HEK293T (cell line): ENCODE data around the gene MITD1.

Experiments used
- CTCF ChIA-PET: fragments of 350-600 bp; formaldehyde crosslinking; extraction: SDS; loops from one replicate; lab custom pipeline; 2021; ENCODE audit warnings: antibody characterized with exemption, inconsistent platforms; lab: Yijun Ruan, JAX
- POLR2A ChIA-PET: fragments of 350-600 bp; formaldehyde crosslinking; extraction: SDS; loops from one replicate; lab custom pipeline; 2020; ENCODE audit warnings: antibody characterized with exemption, inconsistent platforms; lab: Yijun Ruan, JAX
- DNase-seq: peaks from one replicate; pipeline ENCODE4 v3.0.0; 2012; ENCODE audit warnings: mixed read lengths; ENCODE audit errors: extremely low spot score
- ARNT ChIP-seq: fragments of 450-650 bp; IDR thresholded peaks from 2 replicates; pipeline ENCODE4 v1.6.1; 2017; ENCODE audit warnings: mild to moderate bottlenecking
- BHLHE40 ChIP-seq: fragments of 450-650 bp; IDR thresholded peaks from 2 replicates; pipeline ENCODE4 v1.6.1; 2016; ENCODE audit warnings: mild to moderate bottlenecking, moderate library complexity, borderline replicate concordance
- CTBP1 ChIP-seq: fragments of 450-650 bp; IDR thresholded peaks from 2 replicates; pipeline ENCODE4 v1.6.1; 2016; ENCODE audit warnings: borderline replicate concordance
- ELF4 ChIP-seq: fragments of 450-650 bp; IDR thresholded peaks from 2 replicates; pipeline ENCODE4 v1.6.1; 2017; ENCODE audit warnings: antibody characterized with exemption
- FOXA1 ChIP-seq: fragments of 450-650 bp; IDR thresholded peaks from 2 replicates; pipeline ENCODE4 v1.6.1; 2016; ENCODE audit warnings: mild to moderate bottlenecking
- FOXK2 ChIP-seq: fragments of 450-650 bp; IDR thresholded peaks from 2 replicates; pipeline ENCODE4 v1.6.1; 2016; ENCODE audit warnings: mild to moderate bottlenecking
- FOXM1 ChIP-seq: fragments of 450-650 bp; IDR thresholded peaks from 2 replicates; pipeline ENCODE4 v1.6.1; 2017; ENCODE audit warnings: mild to moderate bottlenecking, borderline replicate concordance
- HDGF ChIP-seq: fragments of 450-650 bp; IDR thresholded peaks from 2 replicates; pipeline ENCODE4 v1.6.1; 2017; ENCODE audit warnings: antibody characterized with exemption, borderline replicate concordance
- L3MBTL2 ChIP-seq: fragments of 450-650 bp; conservative IDR thresholded peaks from 2 replicates; pipeline ENCODE4 v1.6.1; 2016; ENCODE audit warnings: mild to moderate bottlenecking
- LEF1 ChIP-seq: fragments of 450-650 bp; IDR thresholded peaks from 2 replicates; pipeline ENCODE4 v1.6.1; 2017; ENCODE audit warnings: mild to moderate bottlenecking, borderline replicate concordance
- NFRKB ChIP-seq: fragments of 450-650 bp; IDR thresholded peaks from 2 replicates; pipeline ENCODE4 v1.6.1; 2016; ENCODE audit warnings: mild to moderate bottlenecking, moderate library complexity
- SP1 ChIP-seq: fragments of 450-650 bp; IDR thresholded peaks from 2 replicates; pipeline ENCODE4 v1.6.1; 2017
- SUZ12 ChIP-seq: fragments of 450-650 bp; IDR thresholded peaks from 2 replicates; pipeline ENCODE4 v1.6.1; 2016; ENCODE audit warnings: mild to moderate bottlenecking
- TARDBP ChIP-seq: fragments of 450-650 bp; IDR thresholded peaks from 2 replicates; pipeline ENCODE4 v1.6.1; 2016
- ZNF384 ChIP-seq: fragments of 450-650 bp; IDR thresholded peaks from 2 replicates; pipeline ENCODE4 v1.6.1; 2016
- TF ChIP-seq, protein P1 (sequence below): fragments of 450-650 bp; IDR thresholded peaks from 2 replicates; pipeline ENCODE4 v1.6.1; 2016

Gene MITD1

GRCh38 chr2:99158599-99158998 is 22.3 kb downstream of the MITD1 start:
- POLR2A ChIA-PET: interaction anchor here (2.0 to 2.4 kb wide), 2 partner anchors 18 to 22 kb away, joined by 7 read pairs; partner anchors contain the start of genes MITD1 and MRPL30
- no peak for DNase-seq
- no peak for TF ChIP-seq ARNT
- no peak for TF ChIP-seq SP1
- no peak for TF ChIP-seq SUZ12
- no peak for TF ChIP-seq HDGF
- TF ChIP-seq FOXA1: no peak
- TF ChIP-seq FOXK2: no peak
- no peak for TF ChIP-seq ELF4
- no peak for TF ChIP-seq NFRKB
- TF ChIP-seq, protein P1, sequence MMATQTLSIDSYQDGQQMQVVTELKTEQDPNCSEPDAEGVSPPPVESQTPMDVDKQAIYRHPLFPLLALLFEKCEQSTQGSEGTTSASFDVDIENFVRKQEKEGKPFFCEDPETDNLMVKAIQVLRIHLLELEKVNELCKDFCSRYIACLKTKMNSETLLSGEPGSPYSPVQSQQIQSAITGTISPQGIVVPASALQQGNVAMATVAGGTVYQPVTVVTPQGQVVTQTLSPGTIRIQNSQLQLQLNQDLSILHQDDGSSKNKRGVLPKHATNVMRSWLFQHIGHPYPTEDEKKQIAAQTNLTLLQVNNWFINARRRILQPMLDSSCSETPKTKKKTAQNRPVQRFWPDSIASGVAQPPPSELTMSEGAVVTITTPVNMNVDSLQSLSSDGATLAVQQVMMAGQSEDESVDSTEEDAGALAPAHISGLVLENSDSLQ: no peak
- no peak for TF ChIP-seq FOXM1
- CTCF ChIA-PET: interaction anchor here (0.6 kb wide), 1 partner anchor 374 kb away, joined by 3 read pairs; no protein-coding TSS in a partner anchor

DNA sequence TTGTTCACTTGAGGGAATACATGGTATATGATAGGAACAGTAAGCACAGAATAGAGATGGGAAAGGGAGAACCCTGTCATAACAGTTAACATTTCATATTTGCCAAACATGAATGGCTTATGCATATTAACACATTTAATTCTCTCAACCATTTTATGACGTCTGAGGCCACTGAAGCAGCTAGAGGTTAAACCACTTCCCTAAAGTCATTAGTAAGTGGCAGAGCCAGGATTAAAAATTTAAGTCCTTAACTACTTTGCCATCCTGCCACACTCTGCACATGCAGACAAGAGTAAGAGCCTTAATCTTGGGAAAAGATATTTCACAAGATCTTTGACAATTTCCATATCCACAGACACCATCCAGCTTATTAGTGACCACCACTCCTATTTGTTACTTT is 24.0 kb downstream of the MITD1 start:
- POLR2A ChIA-PET: interaction anchor here (2.4 to 5.6 kb wide), 3 partner anchors 11 to 16 kb away, joined by 7 to 77 read pairs (median 44); partner anchors contain the start of gene C2orf15
- CTCF ChIA-PET: no interaction called here
- no peak for DNase-seq
- TF ChIP-seq LEF1 (no peak), FOXA1 (no peak), FOXM1 (no peak), L3MBTL2 (no peak), BHLHE40 (no peak), SUZ12 (no peak), ELF4 (no peak), TARDBP (no peak), CTBP1 (no peak), ARNT (no peak), FOXK2 (no peak), HDGF (no peak), ZNF384 (no peak), NFRKB (no peak), SP1 (no peak)
- TF ChIP-seq, protein P1: no peak

GRCh38 chr2:99154643-99155536 is 26.0 kb downstream of the MITD1 start, which contains the start of the genes LIPT1 and TSGA10:
Gene LIPT1 (plus strand): TSS chr2:99154967. CDS start chr2:99161958, 6,991 bp downstream.
Gene TSGA10 (minus strand): TSS chr2:99154942. CDS start chr2:99109439, 45,503 bp downstream.
- POLR2A ChIA-PET: interaction anchor here (0.8 to 5.6 kb wide), 14 partner anchors 9 to 193 kb away, joined by 3 to 77 read pairs (median 4); partner anchors contain the start of genes C2orf15, EIF5B, MITD1 and MRPL30
- DNase-seq: peak; percentile 90
- CTCF ChIA-PET: interaction anchor here (0.6 to 1.5 kb wide), 2 partner anchors 14 to 257 kb away, joined by 3 to 6 read pairs; no protein-coding TSS in a partner anchor
- TF ChIP-seq TARDBP (peak; percentile 78), ZNF384 (no peak), L3MBTL2 (peak; percentile 84), BHLHE40 (no peak), ELF4 (peak; percentile 44), FOXM1 (no peak)

DNA sequence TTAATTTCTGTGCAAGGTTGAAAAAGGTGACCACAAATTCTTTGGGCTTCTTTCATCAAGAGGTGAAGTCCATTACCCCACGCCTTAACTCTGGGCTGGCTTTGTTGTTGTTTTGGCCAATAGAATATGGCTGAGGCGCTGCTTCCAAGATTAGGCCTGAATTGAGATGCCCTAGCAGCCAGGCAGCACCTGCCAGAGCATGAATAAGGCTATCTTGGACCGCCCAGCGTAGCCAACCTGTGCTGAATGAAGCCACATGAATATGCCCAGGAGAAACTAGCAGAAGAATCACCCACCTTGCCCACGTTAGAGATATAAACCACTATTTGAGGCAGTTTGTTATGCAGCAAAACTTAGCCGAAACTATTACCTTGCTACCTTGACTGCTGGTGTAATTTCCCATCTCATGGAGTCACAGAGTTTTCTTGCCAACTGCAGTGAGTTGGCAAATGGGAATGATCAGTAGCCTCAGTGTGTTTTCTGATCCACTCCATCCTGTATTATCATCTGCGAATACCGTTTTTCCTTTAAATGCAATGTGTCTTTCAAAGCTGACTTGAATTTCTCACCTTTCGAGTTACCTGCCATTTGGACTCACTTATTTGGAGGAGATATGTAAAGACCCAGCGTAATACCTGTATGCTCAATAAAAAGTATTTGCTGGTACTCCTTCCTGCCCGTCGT is 26.8 kb downstream of the MITD1 start:
- no peak for DNase-seq
- POLR2A ChIA-PET: interaction anchor here (0.9 to 5.6 kb wide), 11 partner anchors 8 to 188 kb away, joined by 3 to 77 read pairs (median 5); partner anchors contain the start of genes C2orf15, EIF5B, MITD1 and MRPL30
- TF ChIP-seq CTBP1 (no peak), FOXA1 (no peak), ARNT (no peak), NFRKB (no peak), SUZ12 (no peak), SP1 (no peak), TARDBP (no peak), ZNF384 (no peak), FOXM1 (no peak), ELF4 (no peak), LEF1 (no peak), HDGF (no peak), FOXK2 (no peak)
- TF ChIP-seq, protein P1: no peak
- CTCF ChIA-PET: interaction anchor here (0.6 to 1.5 kb wide), 2 partner anchors 13 to 258 kb away, joined by 3 to 6 read pairs; no protein-coding TSS in a partner anchor

DNA sequence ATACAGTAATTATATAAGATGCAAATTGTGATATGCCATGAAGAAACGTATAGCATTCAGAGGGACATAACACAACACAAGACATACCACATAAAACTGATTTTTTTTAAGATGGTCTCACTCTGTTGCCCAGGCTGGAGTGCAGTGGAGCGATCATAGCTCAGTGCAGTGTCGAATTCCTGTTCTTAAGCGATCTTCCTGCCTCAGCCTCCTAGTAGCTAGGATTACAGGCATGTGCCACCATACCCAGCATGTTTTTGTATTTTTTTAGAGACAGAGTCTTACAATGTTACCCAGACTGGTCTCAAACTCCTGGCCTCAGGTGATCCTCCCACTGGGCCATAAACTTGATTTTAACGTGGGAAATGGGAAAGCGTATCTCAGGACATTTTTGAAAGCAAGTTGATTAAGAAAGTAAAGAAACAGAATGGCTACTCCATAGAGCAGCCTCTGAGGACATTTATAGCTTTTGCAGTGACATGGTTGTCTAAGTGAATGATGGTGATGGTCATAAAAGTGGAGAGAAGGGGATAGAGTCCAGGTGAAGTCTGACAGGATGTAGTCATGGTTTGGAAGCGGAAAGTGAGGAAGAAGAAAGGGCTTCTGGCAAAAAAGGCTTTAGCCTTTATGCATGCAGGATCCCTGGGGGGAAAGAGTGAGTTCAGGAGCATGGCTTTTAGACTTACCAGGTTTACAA is 28.5 kb downstream of the MITD1 start:
- DNase-seq: no peak
- no peak for TF ChIP-seq CTBP1
- TF ChIP-seq, protein P1: peak; percentile 22; the same call in 1 of the 2 replicates
- ChIA-PET CTCF (no interaction called here), POLR2A (interaction anchor here (5.6 kb wide), 1 partner anchor 10 kb away, joined by 77 read pairs; the partner anchor contains the start of gene C2orf15)
